ENCODE data around the gene HSPA5.
"Not testable (repeated sequence)": the region's sequence is repeated elsewhere in the genome, so short reads cannot be mapped to it uniquely, and the experiment has no call there.

HSPA5 gene

DNA sequence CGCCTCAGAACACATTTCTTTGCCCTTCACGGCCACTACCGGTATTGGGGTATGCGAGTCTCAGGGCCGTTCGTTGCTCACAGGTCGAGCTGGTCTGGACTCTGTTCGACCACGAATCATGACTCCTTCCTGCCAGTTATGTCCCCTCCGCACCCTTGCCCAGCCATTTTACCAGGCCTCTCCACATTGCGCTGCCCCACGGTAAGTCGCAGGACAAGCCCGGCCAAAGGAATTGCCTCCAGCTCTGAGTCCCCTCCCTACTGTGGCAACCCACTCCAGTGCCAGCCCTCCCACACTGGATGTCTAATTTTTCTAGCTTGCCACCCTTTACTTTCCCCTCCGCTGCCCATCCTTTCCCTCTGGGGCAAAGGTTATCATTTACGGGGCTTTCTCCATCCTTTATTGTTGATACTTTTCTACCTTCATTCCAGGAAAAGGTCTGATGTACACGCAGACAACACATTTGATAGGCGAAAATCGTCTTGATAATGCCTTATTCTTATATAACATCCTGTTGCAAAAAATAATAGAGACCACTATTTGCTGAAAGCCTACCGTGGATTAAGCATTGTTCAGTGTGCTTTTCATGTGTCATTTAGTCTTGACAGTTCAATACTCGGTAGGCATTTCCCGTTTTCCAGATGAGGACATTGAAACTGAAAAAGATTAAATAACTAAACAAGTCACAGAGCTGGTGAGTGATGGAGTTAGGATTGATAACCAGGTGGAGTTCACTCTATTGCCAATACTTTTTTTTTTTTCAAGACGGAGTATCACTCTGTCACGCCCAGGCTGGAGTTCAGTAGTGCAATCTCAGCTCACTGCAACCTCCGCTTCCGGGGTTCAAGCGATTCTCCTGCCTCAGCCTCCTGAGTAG lies 958 bp upstream of the HSPA5 start:
- peak; percentile 21 to 38 for DNase-seq

DNA sequence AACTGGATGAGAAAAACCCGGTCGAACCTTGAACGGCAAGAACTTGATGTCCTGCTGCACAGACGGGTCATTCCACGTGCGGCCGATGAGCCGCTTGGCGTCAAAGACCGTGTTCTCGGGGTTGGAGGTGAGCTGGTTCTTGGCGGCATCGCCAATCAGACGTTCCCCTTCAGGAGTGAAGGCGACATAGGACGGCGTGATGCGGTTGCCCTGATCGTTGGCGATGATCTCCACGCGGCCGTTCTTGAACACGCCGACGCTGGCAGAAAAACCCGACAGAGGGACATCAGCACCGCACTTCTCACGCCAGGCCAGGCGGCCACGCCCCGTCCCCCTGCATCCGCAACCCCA lies 519 bp downstream of the HSPA5 start:
- peak; percentile 36 to 61 for DNase-seq

DNA sequence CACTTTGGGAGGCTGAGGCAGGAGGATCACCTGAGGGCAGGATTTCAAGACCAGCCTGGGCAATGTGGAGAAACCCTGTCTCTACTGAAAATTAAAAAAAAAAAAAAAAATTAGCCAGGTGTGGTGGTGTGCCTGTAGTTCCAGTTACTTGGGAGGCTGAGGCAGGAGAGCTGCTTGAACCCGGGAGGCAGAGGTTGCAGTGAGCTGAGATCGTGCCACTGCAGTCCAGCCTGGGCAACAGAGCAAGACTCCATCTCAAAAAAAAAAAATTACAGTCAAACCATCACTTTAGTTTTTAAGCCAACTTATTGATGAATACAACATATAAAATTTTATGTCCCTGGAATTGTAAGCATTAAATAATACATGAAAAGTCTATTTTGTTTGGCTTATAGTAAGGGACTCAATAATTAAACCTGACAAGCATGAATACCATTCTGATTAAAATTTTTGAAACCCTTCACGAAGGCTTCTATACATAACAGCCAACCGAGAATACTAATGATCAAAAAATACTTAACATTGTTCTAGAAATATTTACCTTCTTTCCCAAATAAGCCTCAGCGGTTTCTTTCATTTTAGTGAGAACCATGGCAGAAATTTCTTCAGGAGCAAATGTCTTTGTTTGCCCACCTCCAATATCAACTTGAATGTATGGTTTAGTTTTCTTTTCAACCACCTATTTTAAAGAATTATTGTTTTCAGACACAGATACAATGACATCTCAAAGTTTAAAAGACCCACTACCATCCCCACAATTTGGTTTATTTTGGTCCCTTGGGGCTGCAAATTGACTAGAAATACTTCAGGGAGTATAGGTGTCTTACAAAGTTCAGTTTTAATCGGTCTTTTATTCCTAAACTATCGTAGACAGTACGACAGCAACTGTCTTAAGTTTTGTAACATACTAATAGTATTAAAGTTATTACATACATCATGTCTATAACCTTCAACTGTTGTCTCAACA lies 1.2 kb downstream of the HSPA5 start:
- DNase-seq: no peak

DNA sequence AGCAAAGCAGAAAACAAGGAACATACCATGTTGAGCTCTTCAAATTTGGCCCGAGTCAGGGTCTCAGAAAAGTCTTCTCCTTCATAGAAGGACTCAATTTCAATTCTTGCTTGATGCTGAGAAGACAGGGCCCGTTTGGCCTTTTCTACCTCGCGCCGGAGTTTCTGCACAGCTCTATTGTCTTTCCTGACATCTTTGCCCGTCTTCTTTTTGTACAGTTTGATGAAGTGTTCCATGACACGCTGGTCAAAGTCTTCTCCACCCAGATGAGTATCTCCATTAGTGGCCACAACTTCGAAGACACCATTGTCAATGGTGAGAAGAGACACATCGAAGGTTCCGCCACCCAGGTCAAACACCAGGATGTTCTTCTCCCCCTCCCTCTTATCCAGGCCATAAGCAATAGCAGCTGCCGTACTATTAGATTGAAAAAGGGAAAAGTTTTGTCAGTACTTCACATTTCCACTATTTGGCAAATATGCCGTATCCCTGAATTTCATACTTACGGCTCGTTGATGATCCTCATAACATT lies 2.2 kb downstream of the HSPA5 start:
- no peak for DNase-seq

DNA sequence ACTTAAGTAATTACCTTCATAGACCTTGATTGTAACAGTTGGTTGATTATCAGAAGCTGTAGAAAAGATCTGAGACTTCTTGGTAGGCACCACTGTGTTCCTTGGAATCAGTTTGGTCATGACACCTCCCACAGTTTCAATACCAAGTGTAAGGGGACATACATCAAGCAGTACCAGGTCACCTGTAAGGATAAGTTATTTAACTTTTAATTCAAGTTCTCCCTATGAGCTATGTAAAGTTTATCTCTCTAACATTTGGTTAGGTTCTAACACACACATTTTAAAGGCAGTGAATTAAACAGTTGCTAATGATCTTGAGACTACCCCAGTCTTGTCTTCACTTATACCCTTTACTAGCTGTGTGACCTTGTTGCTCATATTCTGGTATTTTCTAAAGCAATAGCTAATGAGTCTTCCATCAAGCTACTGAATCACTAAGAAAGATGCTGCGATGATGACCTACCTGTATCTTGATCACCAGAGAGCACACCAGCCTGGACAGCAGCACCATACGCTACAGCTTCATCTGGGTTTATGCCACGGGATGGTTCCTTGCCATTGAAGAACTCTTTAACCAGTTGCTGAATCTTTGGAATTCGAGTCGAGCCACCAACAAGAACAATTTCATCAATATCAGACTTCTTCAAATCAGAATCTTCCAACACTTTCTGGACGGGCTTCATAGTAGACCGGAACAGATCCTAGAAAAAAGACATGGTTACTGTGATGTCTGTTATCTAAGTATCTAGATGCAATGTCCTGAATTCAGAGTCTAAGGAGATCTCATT lies 2.8 kb downstream of the HSPA5 start:
- DNase-seq: no peak

DNA sequence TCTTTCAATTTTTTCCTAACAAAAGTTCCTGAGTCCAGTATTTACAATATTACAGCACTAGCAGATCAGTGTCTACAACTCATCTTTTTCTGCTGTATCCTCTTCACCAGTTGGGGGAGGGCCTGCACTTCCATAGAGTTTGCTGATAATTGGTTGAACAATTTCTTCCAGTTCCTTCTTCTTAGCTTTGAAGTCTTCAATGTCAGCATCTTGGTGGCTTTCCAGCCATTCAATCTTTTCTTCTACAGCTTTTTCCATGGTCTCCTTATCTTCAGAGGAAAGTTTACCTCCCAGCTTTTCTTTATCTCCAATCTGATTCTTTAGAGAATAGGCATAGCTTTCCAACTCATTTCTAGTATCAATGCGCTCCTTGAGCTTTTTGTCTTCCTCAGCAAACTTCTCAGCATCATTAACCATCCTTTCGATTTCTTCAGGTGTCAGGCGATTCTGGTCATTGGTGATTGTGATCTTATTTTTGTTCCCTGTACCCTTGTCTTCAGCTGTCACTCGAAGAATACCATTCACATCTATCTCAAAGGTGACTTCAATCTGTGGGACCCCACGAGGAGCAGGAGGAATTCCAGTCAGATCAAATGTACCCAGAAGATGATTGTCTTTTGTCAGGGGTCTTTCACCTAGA lies 4.5 kb downstream of the HSPA5 start:
- DNase-seq: peak; percentile 13 to 15

DNA sequence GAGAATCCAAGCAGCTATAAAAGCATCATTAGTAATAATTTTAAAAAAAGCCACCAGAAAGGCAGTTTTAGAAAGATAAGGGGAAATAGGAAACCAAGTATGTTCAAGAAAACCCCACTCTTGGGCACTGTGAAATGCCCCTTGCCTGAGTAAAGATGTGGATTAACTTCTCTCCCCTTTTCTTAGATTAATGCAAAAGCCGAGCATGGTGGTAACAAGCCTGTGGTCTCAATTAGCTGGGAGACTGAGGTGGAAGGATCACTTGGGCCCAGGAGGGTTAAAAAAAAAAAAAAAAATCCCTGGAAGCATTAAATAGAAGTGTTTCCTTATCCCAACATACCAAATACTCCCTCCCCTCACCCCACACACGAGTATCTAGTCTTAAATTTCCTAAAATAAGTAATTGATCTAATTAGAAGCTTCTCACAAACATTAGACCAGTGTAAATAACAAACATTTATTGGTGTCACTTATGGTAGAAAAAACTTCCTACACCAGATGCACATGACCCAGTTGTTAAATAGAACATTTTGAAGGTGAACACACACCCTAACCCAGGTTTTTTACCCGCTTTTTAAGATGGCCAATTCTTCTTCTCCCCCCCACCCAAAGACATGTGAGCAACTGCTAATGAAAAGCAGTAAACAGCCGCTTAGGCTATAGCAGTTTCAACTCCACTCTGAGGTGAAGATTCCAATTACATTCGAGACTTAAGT lies 5.2 kb downstream of the HSPA5 start:
- DNase-seq: no peak

DNA sequence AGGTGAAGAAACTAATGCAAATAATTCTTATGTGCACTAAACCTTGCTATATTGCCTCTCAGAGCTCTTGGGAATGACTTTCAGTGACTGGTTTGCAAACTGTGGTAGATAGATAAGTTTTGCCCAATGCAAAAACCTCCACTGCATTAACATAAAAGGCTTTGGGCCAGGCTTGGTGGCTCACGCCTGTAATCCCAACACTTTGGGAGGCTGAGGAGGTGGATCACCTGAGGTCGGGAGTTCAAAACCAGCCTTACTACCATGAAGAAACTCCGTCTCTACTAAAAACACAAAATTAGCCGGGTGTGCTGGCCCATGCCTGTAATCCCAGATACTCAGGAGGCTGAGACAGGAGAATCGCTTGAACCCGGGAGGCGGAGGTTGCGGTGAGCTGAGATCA lies 7.0 kb downstream of the HSPA5 start:
- not testable (repeated sequence) for DNase-seq

DNA sequence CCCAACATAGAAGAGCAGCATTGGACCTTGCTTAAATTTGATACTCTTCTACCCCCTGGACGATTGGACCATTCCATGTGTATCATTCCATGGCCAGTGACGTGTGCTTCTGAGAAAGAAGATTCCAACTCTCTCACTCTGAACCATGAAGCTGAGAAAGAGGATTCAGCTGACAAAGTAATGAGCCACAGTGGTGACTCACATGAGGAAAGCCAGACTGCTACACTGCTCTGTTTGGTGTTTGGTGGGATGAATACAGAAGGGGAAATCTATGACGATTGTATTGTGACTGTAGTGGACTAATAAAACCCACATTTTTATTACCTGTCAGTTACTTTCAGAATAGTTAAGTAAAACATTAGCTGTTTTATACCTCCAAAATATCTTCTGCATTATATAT lies 7.5 kb downstream of the HSPA5 start:
- DNase-seq: peak in 1 of 2 donors; percentile 12

DNA sequence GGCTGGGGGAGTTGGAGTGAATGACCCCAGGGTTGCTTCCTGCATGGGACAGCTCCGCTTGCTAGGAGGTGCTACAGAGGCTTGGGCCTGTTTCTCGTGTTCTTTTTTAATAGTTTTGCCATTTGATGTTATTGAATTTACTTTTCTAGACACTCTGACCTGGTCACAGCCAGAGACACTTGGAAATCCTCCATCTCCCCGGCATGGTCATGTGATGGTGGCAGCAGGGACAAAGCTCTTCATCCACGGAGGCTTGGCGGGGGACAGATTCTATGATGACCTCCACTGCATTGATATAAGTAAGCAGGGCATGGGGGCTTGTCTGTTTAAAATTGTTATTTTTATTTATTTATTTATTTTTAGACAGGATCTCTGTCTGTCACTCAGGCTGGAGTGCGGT lies 13.4 kb downstream of the HSPA5 start:
- no peak for DNase-seq

DNA sequence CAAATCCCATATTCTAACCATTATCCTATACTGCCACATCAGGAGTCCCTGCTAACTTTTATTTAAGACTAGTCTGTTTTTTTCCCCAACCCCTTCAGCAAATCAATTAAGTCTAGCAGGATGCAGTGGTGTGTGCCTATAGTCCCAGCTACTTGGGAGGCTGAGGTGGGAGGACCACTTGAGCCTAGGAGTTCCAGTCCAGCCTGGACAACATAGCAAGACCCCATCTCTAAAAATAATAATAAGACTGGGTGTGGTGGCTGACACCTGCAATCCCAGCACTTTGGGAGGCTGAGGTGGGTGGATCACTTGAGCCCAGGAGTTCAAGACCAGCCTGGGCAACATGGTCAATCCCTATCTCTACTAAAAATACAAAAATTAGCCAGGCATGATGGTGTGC lies 16.3 kb downstream of the HSPA5 start:
- DNase-seq: not testable (repeated sequence)

DNA sequence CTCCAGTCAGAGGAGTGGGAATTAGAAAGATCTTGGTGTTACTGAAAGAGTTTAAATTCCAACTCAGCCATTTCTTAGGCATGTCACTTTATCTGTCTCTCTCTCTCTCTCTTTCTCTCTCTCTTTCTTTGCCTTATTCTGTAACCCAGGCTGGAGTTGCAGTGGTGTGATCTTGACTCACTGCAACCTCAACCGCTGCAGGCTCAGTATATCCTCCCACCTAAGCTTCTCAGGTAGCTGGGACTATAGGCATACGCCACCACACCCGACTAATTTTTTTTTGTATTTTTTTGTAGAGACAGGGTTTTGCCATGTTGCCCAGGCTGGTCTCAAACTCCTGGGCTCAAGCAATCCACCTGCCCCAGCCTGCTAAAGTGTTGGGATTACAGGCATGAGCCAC lies 22.5 kb downstream of the HSPA5 start:
- no peak for DNase-seq

DNA sequence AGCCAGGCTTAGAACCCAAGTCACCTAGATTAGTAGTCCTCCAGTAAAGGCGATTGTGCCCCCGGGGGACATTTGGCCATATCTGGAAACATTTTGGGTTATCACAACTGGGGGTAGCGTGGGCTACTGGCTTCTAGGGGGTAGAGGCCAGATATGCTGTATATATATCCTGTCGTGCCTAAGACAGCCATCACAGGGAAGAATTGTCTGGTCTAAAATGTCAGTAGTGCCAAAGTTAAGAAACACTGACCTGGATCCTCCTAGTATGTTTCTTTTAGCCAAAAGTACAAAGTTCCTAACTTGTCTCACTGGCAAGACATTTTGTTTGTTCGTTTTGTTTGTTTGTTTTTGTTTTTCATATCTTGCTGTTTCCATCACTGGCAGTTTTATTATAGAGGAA lies 27.0 kb downstream of the HSPA5 start:
- DNase-seq: no peak

DNA sequence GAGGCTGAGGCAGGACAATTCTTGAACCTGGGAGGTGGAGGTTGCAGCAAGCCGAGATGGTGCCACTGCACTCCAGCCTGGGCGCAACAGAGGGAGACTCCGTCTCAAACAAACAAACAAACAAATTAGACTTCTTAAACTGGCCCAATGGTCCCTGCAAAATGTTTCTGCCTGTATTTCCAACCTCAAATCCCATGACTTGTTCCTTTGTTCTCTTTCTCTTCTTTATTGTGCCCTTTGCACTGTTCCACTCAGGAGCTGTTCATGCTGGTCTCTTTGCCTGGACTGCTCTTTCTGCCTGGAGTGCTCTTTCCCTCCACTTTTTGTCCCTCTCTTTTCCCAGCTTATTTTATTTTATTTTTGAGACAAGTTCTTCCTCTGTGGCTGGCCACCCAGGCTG lies 36.7 kb downstream of the HSPA5 start:
- no peak for DNase-seq

DNA sequence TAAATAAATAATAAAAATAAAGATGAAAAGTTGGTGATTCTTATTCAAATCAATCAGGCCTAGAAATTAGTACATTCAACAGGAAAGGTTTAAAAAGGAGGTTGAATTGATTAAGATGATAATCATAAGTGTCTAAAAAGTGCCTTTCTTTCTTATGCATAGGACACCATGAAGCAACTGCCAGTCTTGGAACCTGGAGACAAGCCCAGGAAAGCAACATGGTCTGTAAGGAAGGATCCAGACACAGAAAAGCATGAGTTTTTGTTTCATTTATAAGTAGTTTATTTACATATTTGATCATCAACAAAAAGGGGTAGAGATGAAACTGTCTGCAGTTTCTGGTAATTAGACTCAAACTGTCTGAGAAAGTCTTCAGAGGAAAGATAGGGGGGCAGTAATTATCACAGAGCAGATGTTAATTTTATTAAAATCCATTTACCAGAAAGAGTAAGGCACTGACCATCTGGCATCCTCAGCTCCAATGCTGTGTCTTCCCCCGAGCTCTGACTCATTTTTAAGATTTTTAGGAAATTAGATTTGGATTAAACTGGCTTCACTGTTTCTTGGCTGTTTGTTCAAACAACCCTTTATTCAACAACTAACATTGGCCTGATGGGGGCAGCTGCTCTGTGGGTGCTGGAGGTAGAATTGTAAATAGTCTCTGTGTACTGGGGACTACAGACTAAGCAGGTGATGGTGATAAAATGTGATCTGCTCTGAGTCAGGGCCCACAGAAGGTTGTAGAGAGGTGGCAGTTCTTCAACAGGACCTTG lies 38.1 kb downstream of the HSPA5 start:
- no peak for DNase-seq

DNA sequence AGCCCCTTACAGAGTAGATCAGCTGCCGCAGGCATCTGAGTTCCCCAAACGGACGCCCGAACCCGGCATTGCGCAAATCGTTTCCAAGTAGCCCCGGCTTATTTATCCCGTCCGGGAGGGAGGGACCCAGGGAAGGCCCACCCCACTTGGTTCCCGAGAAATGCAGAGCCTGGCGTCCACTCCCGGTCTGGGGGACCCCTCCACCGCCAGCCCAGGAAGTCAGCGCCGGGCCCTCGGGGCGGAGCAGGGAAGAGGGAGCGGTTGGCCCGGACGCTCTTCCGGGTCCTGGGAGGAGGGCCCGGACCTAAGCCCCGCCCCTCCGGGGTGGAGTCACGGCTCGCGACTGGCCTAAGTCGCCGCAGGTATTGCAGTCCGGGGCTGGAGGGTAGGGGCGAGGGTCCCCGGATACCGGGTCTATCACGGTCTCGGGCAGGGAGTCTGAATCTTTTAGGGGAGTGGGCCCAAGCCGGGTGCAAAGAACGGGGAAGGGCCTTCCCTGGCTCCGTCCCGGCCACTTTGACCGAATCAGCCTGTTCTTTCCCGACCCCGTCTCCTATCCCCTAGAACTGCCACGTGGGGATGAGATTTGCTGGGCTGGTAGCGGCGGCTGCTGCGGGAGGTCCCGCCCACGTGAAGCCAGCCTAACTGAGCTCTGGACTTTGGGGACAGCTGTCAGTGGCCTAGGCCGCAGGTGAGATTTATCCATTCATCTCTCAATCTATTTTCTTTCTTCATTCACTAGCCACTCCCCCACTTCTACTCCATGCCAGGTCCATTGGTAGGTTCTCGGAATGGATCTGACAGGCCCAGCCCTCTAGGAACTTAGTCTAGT lies 40.7 kb downstream of the HSPA5 start, which contains the start of gene RABEPK:
Gene RABEPK (plus strand): TSS at position 327 of the 832 bp plus-strand sequence. CDS start 2,472 bp downstream, outside the sequence.
- peak; percentile 97 to 99 for DNase-seq

DNA sequence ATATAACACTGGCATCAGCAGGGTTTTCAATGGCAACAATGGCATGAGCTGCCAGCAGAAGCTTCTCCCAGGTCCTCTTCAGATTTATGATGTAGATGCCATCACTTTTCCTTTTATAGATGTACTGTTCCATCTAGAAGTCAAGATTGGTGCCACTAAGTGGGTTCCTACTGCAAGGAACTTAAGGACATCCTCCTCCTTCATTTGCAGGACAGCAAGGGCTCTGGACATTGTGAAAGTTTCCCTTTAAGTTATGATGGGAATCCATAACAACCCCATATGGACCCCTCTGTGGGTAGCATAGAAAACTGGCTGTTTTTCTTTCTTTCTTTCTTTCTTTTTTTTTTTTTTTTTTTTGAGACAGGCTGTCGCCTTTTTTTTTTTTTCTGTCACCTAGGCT lies 45.6 kb downstream of the HSPA5 start:
- not testable (repeated sequence) for DNase-seq

DNA sequence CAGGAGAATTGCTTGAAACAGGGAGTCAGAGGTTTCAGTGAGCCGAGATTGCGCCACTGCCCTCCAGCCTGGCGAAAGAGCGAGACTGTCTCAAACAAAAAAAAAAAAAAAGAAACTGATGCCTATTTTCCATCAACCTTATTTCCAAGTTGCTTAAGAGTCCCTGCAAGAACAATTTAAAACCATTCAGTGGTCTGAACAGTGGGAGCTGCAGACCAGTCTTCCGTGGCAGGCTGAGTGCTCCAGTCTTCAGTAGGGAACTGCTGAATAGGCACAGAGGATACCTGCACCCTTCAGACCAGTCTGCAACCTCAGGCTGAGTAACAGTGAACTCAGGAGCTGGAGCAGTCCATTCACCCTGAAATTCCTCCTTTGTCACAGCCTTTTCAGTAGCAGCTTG lies 46.7 kb downstream of the HSPA5 start:
- peak; percentile 6 to 7 for DNase-seq

DNA sequence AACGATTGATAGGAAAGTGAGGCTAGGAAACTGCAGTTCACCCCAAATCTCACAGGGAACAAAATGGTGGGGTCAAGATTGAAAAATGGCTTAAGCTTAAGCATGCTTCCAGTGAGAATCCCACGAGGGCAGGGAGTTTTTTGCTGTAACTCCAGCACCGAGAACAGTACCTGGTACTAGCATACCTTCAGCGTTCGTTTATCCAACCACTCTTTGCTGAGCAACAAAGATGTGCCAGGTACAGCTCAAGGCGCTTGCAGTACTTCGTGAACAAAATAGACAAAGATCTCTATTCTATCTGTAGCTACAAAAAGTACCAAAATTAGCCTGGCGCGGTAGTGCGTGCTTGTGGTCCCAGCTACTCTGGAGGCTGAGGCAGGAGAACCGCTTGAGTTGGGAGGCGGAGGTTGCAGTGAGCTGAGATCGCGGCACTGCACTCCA lies 50.8 kb downstream of the HSPA5 start:
- peak in 1 of 2 donors; percentile 7 for DNase-seq

Measured in inflammatory macrophage (primary cell).